ENCODE data around the gene MIDN.

MIDN gene

DNA sequence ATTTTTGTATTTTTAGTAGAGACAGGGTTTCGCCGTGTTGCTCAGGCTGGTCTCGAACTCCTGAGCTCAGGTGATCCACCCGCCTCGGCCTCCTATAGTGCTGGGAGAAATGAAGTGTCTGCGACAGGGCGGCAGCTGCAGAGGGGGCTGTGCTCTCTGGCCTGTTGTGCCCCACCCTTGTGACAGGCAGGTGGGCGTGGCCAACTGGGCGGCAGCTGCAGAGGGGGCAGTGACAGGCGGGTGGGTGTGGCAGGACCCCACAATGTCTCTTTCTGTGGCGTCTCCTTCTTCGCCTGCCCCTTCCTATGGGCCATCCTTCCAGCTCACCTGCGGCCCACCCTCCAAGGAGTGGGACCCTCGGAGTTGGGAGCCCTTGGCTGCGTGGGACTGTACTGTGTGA lies 31.0 kb upstream of the MIDN start:
- H3K4me3 ChIP-seq (ENCODE audit: low read depth, low read length), result no peak overlapping the region
- no peak for DNase-seq (ENCODE audit: low read depth)
- TF ChIP-seq, protein P1, sequence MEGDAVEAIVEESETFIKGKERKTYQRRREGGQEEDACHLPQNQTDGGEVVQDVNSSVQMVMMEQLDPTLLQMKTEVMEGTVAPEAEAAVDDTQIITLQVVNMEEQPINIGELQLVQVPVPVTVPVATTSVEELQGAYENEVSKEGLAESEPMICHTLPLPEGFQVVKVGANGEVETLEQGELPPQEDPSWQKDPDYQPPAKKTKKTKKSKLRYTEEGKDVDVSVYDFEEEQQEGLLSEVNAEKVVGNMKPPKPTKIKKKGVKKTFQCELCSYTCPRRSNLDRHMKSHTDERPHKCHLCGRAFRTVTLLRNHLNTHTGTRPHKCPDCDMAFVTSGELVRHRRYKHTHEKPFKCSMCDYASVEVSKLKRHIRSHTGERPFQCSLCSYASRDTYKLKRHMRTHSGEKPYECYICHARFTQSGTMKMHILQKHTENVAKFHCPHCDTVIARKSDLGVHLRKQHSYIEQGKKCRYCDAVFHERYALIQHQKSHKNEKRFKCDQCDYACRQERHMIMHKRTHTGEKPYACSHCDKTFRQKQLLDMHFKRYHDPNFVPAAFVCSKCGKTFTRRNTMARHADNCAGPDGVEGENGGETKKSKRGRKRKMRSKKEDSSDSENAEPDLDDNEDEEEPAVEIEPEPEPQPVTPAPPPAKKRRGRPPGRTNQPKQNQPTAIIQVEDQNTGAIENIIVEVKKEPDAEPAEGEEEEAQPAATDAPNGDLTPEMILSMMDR (IDR thresholded peaks at IDR 0.05; ENCODE audit: insufficient read depth, low read depth, low read length, missing control alignments), result no peak

DNA sequence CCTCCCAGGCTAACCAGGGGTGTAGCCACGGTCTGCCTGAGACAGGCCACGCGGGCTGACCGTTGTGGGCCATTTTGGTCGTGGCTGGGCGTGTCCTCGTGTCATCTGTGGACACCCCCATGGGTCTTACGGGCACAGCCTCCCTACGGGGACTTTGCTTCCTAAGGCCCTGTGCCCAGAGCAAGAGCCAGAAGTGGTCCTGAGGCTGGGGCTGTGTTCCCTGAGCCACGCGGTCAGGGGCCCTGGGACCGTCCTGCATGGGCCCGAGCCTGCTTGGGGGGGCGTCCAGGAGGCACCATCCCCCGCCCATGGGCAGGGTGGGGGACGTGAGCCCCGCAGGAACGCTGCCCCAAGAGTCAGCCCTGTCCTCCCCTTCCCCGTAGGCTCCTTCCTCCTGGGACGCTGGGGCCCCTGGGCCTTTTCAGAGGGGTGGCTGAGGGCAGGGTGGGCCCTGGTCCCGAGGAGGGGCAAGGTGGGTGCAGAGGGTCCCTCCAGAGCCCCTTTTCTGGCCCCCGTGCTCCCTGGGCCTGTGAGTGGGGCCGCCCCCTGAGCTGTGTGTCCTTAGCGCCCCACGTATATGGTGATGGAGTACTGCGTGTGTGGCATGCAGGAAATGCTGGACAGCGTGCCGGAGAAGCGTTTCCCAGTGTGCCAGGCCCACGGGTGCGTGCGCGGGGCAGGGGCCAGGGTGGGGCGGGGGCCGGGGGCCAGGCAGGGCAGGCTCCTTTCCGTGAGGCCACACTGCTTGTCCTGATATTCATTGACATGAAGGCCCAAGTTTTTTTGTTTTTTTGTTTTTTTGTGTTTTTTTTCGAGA lies 29.4 kb upstream of the MIDN start:
- no peak for DNase-seq (ENCODE audit: low read depth)
- no peak overlapping the region for H3K4me3 ChIP-seq (ENCODE audit: low read depth, low read length)
- TF ChIP-seq, protein P1 (IDR thresholded peaks at IDR 0.05; ENCODE audit: insufficient read depth, low read depth, low read length, missing control alignments), result no peak

- TF ChIP-seq, protein P1 (IDR thresholded peaks at IDR 0.05; ENCODE audit: insufficient read depth, low read depth, low read length, missing control alignments), result no peak
- no peak for DNase-seq (ENCODE audit: low read depth)
Observed at GRCh38 chr19:1219786-1220476, 28.5 kb upstream of the MIDN start.

GRCh38 chr19:1220477-1220930 lies 27.9 kb upstream of the MIDN start:
- TF ChIP-seq, protein P1 (IDR thresholded peaks at IDR 0.05; ENCODE audit: insufficient read depth, low read depth, low read length, missing control alignments), result no peak
- no peak for DNase-seq (ENCODE audit: low read depth)
- H3K4me3 ChIP-seq (ENCODE audit: low read depth, low read length), result no peak overlapping the region

More at GRCh38 chr19:1219786-1220476, 28.5 kb upstream of the MIDN start:
- no peak overlapping the region for H3K4me3 ChIP-seq (ENCODE audit: low read depth, low read length)

DNA sequence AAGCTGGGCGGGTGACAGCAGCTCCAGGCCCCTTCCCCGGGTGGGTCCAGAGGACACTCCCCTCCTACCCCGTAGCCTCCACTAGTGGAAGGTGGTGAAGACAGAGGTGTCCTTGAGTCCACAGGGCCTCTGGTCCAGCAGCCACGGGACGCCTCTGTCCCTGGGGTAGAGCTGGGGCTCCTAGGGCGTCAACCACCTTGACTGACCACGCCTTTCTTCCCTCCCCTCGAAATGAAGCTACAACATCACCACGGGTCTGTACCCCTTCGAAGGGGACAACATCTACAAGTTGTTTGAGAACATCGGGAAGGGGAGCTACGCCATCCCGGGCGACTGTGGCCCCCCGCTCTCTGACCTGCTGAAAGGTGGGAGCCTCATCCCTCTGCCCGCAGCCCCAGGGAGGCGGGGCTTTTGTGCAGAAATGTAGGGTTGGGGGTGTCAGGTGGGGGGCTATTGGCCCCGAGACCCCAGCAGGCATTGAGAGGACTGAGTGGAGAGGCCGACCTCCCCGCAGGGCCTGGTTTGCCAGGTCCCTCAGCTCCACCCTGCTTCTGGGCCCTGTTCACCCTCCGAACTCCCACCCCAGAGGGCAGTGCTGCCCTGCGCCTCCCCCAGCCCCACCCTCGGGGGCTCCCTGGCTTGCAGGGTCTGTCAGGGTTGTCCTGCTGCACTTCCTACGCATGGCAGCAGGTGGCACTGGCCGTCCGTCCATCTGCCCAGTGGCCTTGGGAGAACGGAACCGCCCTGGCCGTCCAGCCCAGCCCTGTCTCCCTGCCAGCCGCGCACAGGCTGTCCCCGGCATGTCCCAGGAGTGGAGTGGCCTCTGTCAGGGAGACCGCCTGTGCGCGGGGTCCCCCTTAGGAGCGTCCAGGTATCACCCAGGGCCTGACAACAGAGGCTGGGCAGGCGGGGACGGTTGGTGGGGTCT lies 27.1 kb upstream of the MIDN start:
- H3K4me3 ChIP-seq (ENCODE audit: low read depth, low read length), result no peak overlapping the region
- no peak for DNase-seq (ENCODE audit: low read depth)
- TF ChIP-seq, protein P1 (IDR thresholded peaks at IDR 0.05; ENCODE audit: insufficient read depth, low read depth, low read length, missing control alignments), result peak; percentile 44

DNA sequence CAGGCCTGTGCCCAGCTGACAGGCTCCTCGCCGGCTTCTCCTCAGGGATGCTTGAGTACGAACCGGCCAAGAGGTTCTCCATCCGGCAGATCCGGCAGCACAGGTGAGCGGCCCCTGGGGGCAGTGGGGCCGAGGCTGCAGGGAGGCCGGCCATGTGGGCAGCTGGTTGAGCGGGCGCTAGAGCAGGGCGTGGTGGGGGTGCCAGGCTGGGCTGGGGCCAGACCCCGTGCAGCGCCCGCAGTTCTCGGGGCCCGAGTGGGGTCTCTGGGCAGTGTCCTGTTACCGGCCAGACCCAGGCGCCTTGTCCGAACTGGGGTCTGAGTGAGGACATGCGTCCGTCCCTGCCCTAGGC lies 26.5 kb upstream of the MIDN start:
- H3K4me3 ChIP-seq (ENCODE audit: low read depth, low read length), result no peak overlapping the region
- TF ChIP-seq, protein P1 (IDR thresholded peaks at IDR 0.05; ENCODE audit: insufficient read depth, low read depth, low read length, missing control alignments), result no peak
- DNase-seq (ENCODE audit: low read depth), result no peak

Measured in GM12865 (cell line).